Measurements from ENCODE around the gene ALS2. TPM values are rescaled to one million over a fixed set of nuclear protein-coding genes. Genes with fewer than 3 reads are reported as not detected.

ALS2 gene
- total RNA-seq, 1 donor from 2014 or later: 11.6 TPM

- no peak for TF ChIP-seq CTCF (IDR thresholded peaks at IDR 0.05)
- Mint-ChIP-seq H3K4me1 (peaks cover 17% of the 10 kb centered on the region), H3K9me3 (no peaks in the 10 kb centered on the region), H3K27me3 (no peaks in the 10 kb centered on the region), H3K4me3 (no peak overlapping the region), H3K36me3 (ENCODE audit: low read depth) (peaks cover 12% of the 10 kb centered on the region), H3K27ac (no peak overlapping the region)
- ATAC-seq (ENCODE audit: low read depth): no peak
- ChIA-PET CTCF (no interaction called here), POLR2A (no interaction called here)
- intact Hi-C loops (cut with micrococcal nuclease): no loop called here
- DNase-seq: no peak
These were observed 3.7 kb downstream of the ALS2 start for GRCh38 chr2:201777043-201777442.

- Mint-ChIP-seq H3K4me1 (peaks cover 10% of the 10 kb centered on the region), H3K27ac (no peak overlapping the region), H3K27me3 (no peaks in the 10 kb centered on the region), H3K36me3 (ENCODE audit: low read depth) (no peaks in the 10 kb centered on the region), H3K9me3 (no peaks in the 10 kb centered on the region), H3K4me3 (no peak overlapping the region)
- CTCF ChIA-PET: no interaction called here
- POLR2A ChIA-PET: no interaction called here
- TF ChIP-seq CTCF (IDR thresholded peaks at IDR 0.05): no peak
- intact Hi-C loops (cut with micrococcal nuclease): no loop called here
- DNase-seq: no peak
- ATAC-seq (ENCODE audit: low read depth): no peak
These were observed 5.4 kb downstream of the ALS2 start for GRCh38 chr2:201775326-201775725.

GRCh38 chr2:201774546-201774945 is 6.2 kb downstream of the ALS2 start:
- Mint-ChIP-seq H3K9me3 (no peaks in the 10 kb centered on the region), H3K27ac (no peak overlapping the region), H3K4me3 (no peak overlapping the region), H3K36me3 (ENCODE audit: low read depth) (no peaks in the 10 kb centered on the region), H3K27me3 (no peaks in the 10 kb centered on the region), H3K4me1 (peaks cover 3% of the 10 kb centered on the region)
- ChIA-PET POLR2A (no interaction called here), CTCF (no interaction called here)
- intact Hi-C loops (cut with micrococcal nuclease): no loop called here
- DNase-seq: no peak
- no peak for TF ChIP-seq CTCF (IDR thresholded peaks at IDR 0.05)
- ATAC-seq (ENCODE audit: low read depth): no peak

GRCh38 chr2:201773990-201774389 is 6.7 kb downstream of the ALS2 start:
- Mint-ChIP-seq H3K4me3 (no peak overlapping the region), H3K36me3 (ENCODE audit: low read depth) (no peaks in the 10 kb centered on the region), H3K27me3 (no peaks in the 10 kb centered on the region), H3K27ac (no peak overlapping the region), H3K9me3 (no peaks in the 10 kb centered on the region), H3K4me1 (peaks cover 1% of the 10 kb centered on the region)
- ChIA-PET POLR2A (no interaction called here), CTCF (no interaction called here)
- ATAC-seq (ENCODE audit: low read depth): no peak
- intact Hi-C loops (cut with micrococcal nuclease): no loop called here
- no peak for TF ChIP-seq CTCF (IDR thresholded peaks at IDR 0.05)
- no peak for DNase-seq

GRCh38 chr2:201769666-201770373 is 10.9 kb downstream of the ALS2 start:
- no peak overlapping the region for H3K4me3 Mint-ChIP-seq
- intact Hi-C loops (cut with micrococcal nuclease): no loop called here
- H3K27ac Mint-ChIP-seq: no peak overlapping the region
- no peaks in the 10 kb centered on the region for H3K9me3 Mint-ChIP-seq
- no peaks in the 10 kb centered on the region for H3K4me1 Mint-ChIP-seq
- H3K27me3 Mint-ChIP-seq: no peaks in the 10 kb centered on the region
- CTCF ChIA-PET: no interaction called here
- H3K36me3 Mint-ChIP-seq (ENCODE audit: low read depth): peaks cover 9% of the 10 kb centered on the region
- ATAC-seq (ENCODE audit: low read depth) (no peak), DNase-seq (no peak)
- POLR2A ChIA-PET: no interaction called here
- no peak for TF ChIP-seq CTCF (IDR thresholded peaks at IDR 0.05)

Measured in activated B cell treated with CpG ODN at 0.5 μM for 24 hours (primary cell).